Kidney (tissue), 14 donors: ENCODE results near the gene SMCO4. TPM values are rescaled to one million over a fixed set of nuclear protein-coding genes. Genes with fewer than 3 reads are reported as not detected.

Experiments used
- DNase-seq, 5 donors: peaks; one replicate each; pipeline ENCODE4 v3.0.0-alpha.2; 2013 to 2020
- FAIRE-seq: peaks from 2 replicates; lab custom pipeline; 2012; peaks lifted over from hg19 to GRCh38; lab: Jason Lieb, UNC
- H3K27ac ChIP-seq, 2 donors: one replicate each; pipeline ENCODE4 v1.7.0; 2013; ENCODE audit warnings: low read depth in 2 of 2, low read length in 2 of 2, inconsistent platforms in 1 of 2
- H3K27me3 ChIP-seq: one replicate; pipeline ENCODE4 v1.7.1; 2013; ENCODE audit warnings: low read length, inconsistent platforms; ENCODE audit not compliant: control insufficient read depth, insufficient read depth
- H3K36me3 ChIP-seq, 3 donors: one replicate each; pipeline versions ENCODE4 v1.7.0 to v1.7.1; 2013; ENCODE audit warnings: low read length in 3 of 3, control low read depth in 1 of 3, inconsistent platforms in 1 of 3; ENCODE audit not compliant: insufficient read depth in 3 of 3, control insufficient read depth in 2 of 3
- H3K4me1 ChIP-seq, 3 donors: one replicate each; pipeline versions ENCODE4 v1.7.0 to v1.7.1; 2013; ENCODE audit warnings: low read length in 3 of 3, inconsistent platforms in 1 of 3, low read depth in 1 of 3; ENCODE audit not compliant: control insufficient read depth in 2 of 3, insufficient read depth in 2 of 3
- H3K4me3 ChIP-seq, 3 donors: one replicate each; pipeline versions ENCODE4 v1.7.0 to v1.8.1; 2013; ENCODE audit warnings: low read length in 3 of 3, control low read depth in 1 of 3, inconsistent platforms in 1 of 3
- H3K9ac ChIP-seq, 3 donors: one replicate each; pipeline versions ENCODE4 v1.7.0 to v1.7.1; 2013; ENCODE audit warnings: low read length in 3 of 3, control low read depth in 1 of 3, inconsistent platforms in 1 of 3
- H3K9me3 ChIP-seq, 3 donors: one replicate each; pipeline versions ENCODE4 v1.7.0 to v1.7.1; 2013; ENCODE audit warnings: low read length in 3 of 3, control low read depth in 1 of 3, inconsistent platforms in 1 of 3; ENCODE audit not compliant: control insufficient read depth in 2 of 3, insufficient read depth in 1 of 3
- intact Hi-C: fragments of 100-400 bp; cut with DNase I; formaldehyde crosslinking; loops from one replicate; pipeline ENCODE4 v1.11.1; 2022
- polyA plus RNA-seq: library from polyadenylated mRNA; stranded (reverse); fragments of 350-450 nt; fragmentation: Illumina TruSeq; extraction: RNeasy Lipid Tissue Mini Kit (QIAGEN cat#74804); gene quantifications from one replicate; pipeline ENCODE4 v1.2.3, GENCODE V29; 2014; ENCODE audit warnings: low read depth, low replicate concordance; ENCODE audit not compliant: insufficient read depth
- total RNA-seq: library from RNA; stranded (reverse); fragmentation: NEBNext Ultra II Directional; extraction: Animal tissue kit (Norgen Biotek cat#: 25700); gene quantifications from one replicate; pipeline ENCODE4 v1.2.1, GENCODE V29; 2021
- TF ChIP-seq, protein P1 (sequence below): IDR thresholded peaks from 3 replicates; pipeline ENCODE4 v1.5.1; 2012; ENCODE audit warnings: mild to moderate bottlenecking, moderate library complexity, borderline replicate concordance; ENCODE audit not compliant: insufficient read depth; ENCODE audit errors: extremely low read depth
- donor health status: control.
- donor health status: control.
- donor health status: control.
- donor health status: control.
- donor health status: control.
- donor health status: DM: yes; HTN: yes; CAD: no.
- donor health status: Normal renal cell carcinoma (clear cell type).

The SMCO4 gene
- total and polyA plus RNA-seq, 2 donors from 2014 or later = 33.0 to 102 TPM

DNA sequence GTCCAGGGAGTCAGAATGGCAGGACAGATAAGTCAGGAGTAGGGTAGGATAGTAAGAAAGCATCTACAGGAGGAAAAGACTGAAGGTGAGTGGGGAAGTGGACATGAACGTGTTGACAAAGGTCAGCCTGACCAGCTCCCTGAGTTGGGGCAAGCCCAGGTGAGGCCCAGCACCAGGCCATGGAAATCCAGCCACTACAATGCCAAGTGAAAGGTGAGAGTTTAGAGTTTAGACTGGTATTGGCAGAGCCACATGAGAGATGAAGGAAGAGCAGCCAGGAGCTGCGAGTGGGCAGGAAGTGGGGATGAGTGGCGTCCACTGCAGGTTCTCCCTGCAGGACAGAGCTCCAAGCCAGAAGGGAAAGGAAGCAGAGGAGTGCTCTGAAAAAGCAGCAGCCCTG lies 16.5 kb upstream of the SMCO4 start:
- H3K36me3 ChIP-seq = no peaks in the 10 kb centered on the region
- no peaks in the 10 kb centered on the region for H3K9me3 ChIP-seq
- H3K4me3 ChIP-seq = no peak overlapping the region
- no peak overlapping the region for H3K9ac ChIP-seq
- no peaks in the 10 kb centered on the region for H3K27me3 ChIP-seq
- no peak overlapping the region for H3K27ac ChIP-seq
- no peaks in the 10 kb centered on the region for H3K4me1 ChIP-seq
- TF ChIP-seq, protein P1, sequence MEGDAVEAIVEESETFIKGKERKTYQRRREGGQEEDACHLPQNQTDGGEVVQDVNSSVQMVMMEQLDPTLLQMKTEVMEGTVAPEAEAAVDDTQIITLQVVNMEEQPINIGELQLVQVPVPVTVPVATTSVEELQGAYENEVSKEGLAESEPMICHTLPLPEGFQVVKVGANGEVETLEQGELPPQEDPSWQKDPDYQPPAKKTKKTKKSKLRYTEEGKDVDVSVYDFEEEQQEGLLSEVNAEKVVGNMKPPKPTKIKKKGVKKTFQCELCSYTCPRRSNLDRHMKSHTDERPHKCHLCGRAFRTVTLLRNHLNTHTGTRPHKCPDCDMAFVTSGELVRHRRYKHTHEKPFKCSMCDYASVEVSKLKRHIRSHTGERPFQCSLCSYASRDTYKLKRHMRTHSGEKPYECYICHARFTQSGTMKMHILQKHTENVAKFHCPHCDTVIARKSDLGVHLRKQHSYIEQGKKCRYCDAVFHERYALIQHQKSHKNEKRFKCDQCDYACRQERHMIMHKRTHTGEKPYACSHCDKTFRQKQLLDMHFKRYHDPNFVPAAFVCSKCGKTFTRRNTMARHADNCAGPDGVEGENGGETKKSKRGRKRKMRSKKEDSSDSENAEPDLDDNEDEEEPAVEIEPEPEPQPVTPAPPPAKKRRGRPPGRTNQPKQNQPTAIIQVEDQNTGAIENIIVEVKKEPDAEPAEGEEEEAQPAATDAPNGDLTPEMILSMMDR = no peak
- intact Hi-C loops = no loop called here
- FAIRE-seq (no peak), DNase-seq (no peak)

DNA sequence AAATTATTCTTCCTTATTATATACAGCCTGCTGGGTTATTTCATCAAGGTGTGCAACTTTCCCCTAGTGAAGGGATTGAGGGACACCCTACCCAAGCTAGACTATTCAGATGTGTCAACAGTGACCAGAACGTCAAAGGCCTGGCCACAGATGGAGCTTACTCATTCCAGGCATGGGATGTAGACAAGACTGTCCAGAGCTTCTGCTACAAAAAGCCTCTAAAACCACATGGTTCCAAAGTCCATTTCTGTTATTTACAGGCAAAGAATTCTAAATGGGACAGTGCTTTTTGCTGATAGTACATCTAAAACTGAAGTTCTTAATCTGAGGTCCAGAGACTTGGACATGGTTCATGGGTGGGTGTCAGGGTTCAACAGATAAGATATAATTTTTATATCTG lies 9.7 kb upstream of the SMCO4 start:
- TF ChIP-seq, protein P1 = no peak
- no peak overlapping the region for H3K4me3 ChIP-seq
- H3K36me3 ChIP-seq = no peaks in the 10 kb centered on the region
- H3K9ac ChIP-seq = no peak overlapping the region
- no peaks in the 10 kb centered on the region for H3K9me3 ChIP-seq
- H3K4me1 ChIP-seq = no peaks in the 10 kb centered on the region
- no peak for DNase-seq
- no peak for FAIRE-seq
- intact Hi-C loops = no loop called here
- H3K27me3 ChIP-seq = no peaks in the 10 kb centered on the region
- no peak overlapping the region for H3K27ac ChIP-seq

DNA sequence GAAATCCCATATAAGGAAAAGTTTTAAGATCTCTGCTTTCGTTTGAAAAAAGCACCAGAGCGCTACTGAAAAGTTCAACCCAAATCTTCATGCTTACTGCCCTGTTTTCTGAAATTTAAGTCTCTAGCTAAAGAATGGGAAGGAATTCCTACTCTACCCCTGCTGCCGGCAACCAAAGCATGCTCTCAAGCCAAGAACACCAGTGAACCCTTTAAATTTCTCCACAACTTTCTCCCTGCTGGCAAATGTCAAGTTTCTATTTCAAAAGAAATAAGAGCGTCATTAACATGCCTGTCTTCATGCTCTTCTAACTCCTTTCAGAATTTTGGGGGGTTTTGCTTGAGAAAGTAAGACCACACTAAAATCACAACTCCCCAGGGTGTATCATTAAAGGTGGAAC lies 6.8 kb upstream of the SMCO4 start:
- TF ChIP-seq, protein P1 = no peak
- no peak overlapping the region for H3K9ac ChIP-seq
- H3K27me3 ChIP-seq = no peaks in the 10 kb centered on the region
- H3K36me3 ChIP-seq = no peaks in the 10 kb centered on the region
- DNase-seq (peak in 3 of 5 donors; percentile 32 to 81 (median 65)), FAIRE-seq (no peak)
- H3K9me3 ChIP-seq = no peaks in the 10 kb centered on the region
- no peaks in the 10 kb centered on the region for H3K4me1 ChIP-seq
- no peak overlapping the region for H3K27ac ChIP-seq
- H3K4me3 ChIP-seq = no peak overlapping the region
- intact Hi-C loops = no loop called here

DNA sequence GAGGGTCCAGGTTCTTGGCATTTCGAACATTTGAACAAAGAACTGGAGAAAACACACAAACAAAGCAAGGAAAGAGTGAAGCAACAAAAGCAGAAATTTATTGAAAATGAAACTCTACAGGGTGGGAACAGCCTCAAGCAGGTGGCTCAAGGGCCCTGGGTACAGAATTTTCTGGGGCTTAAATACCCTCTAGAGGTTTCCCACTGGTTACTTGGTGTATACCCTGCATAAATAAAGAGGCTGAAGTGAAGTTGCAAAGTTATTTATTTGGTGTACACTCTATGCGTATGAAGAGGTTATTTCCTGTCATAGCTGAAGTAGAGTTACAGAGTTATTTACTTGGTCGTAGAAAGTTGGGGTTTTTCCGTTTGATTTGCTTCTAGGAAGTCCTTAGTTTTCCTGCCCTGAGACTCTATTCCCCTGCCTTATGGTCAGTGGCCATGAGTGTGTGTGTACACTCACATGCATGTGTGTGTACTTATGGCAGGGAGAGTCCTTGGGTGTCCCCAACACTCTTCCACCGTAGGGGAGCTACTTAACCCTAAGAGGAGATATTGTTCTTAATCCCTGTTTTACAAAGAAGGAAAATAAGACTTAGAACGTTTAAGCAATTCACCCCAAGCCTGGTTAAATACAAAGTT lies 5.6 kb upstream of the SMCO4 start:
- no peaks in the 10 kb centered on the region for H3K9me3 ChIP-seq
- H3K27me3 ChIP-seq = no peaks in the 10 kb centered on the region
- intact Hi-C loops = no loop called here
- H3K9ac ChIP-seq = no peak overlapping the region
- no peak overlapping the region for H3K4me3 ChIP-seq
- H3K4me1 ChIP-seq = no peaks in the 10 kb centered on the region
- H3K27ac ChIP-seq = no peak overlapping the region
- DNase-seq (no peak), FAIRE-seq (no peak)
- no peaks in the 10 kb centered on the region for H3K36me3 ChIP-seq
- TF ChIP-seq, protein P1 = no peak
